Measurements from ENCODE around the gene FAM237A. TPM values are rescaled to one million over a fixed set of nuclear protein-coding genes. Genes with fewer than 3 reads are reported as not detected.
A peak's percentile ranks its signal among the peaks of the same experiment; 100 is the strongest.

Gene FAM237A
- not detected for total RNA-seq

GRCh38 chr2:206642075-206643025 lies at the start of gene FAM237A:
Gene FAM237A (plus strand): TSS chr2:206642487. CDS start chr2:206644237, 1,750 bp downstream.
- H3K4me3 Mint-ChIP-seq, result no peak within 1 kb of the TSS
- H3K4me1 Mint-ChIP-seq, result no peaks in the 10 kb centered on the region
- ChIA-PET CTCF (no interaction called here), POLR2A (no interaction called here)
- peaks cover 13% of the 10 kb centered on the region for H3K27me3 Mint-ChIP-seq
- H3K27ac Mint-ChIP-seq, result no peak within 1 kb of the TSS
- peak; percentile 55 for DNase-seq
- no peaks in the 10 kb centered on the region for H3K9me3 Mint-ChIP-seq
- H3K36me3 Mint-ChIP-seq (ENCODE audit: low read depth), result no peaks in the 10 kb centered on the region

GRCh38 chr2:206597717-206598218 lies 44.5 kb upstream of the FAM237A start:
- H3K27me3 Mint-ChIP-seq, result peaks cover 2% of the 10 kb centered on the region
- CTCF ChIA-PET, result interaction anchor here (0.6 kb wide), 1 partner anchor 21 kb away, joined by 4 read pairs; no protein-coding TSS in a partner anchor
- H3K4me1 Mint-ChIP-seq, result no peaks in the 10 kb centered on the region

GRCh38 chr2:206603243-206603642 lies 39.0 kb upstream of the FAM237A start:
- DNase-seq, result no peak
- H3K27ac Mint-ChIP-seq, result no peak overlapping the region
- no peaks in the 10 kb centered on the region for H3K36me3 Mint-ChIP-seq (ENCODE audit: low read depth)
- H3K27me3 Mint-ChIP-seq, result peaks cover 2% of the 10 kb centered on the region
- H3K4me3 Mint-ChIP-seq, result no peak overlapping the region
- CTCF ChIA-PET, result no interaction called here
- no peaks in the 10 kb centered on the region for H3K9me3 Mint-ChIP-seq
- POLR2A ChIA-PET, result no interaction called here
- no peaks in the 10 kb centered on the region for H3K4me1 Mint-ChIP-seq

More at GRCh38 chr2:206597717-206598218, 44.5 kb upstream of the FAM237A start:
- no peak overlapping the region for H3K27ac Mint-ChIP-seq
- no peak for DNase-seq
- POLR2A ChIA-PET, result no interaction called here
- H3K36me3 Mint-ChIP-seq (ENCODE audit: low read depth), result no peaks in the 10 kb centered on the region
- no peaks in the 10 kb centered on the region for H3K9me3 Mint-ChIP-seq
- H3K4me3 Mint-ChIP-seq, result no peak overlapping the region

- H3K36me3 Mint-ChIP-seq (ENCODE audit: low read depth), result no peaks in the 10 kb centered on the region
- no peak overlapping the region for H3K4me3 Mint-ChIP-seq
- H3K27me3 Mint-ChIP-seq, result no peaks in the 10 kb centered on the region
- ChIA-PET CTCF (no interaction called here), POLR2A (no interaction called here)
- peaks cover 5% of the 10 kb centered on the region for H3K4me1 Mint-ChIP-seq
- no peak overlapping the region for H3K27ac Mint-ChIP-seq
- DNase-seq, result no peak
- no peaks in the 10 kb centered on the region for H3K9me3 Mint-ChIP-seq
Observed at GRCh38 chr2:206610451-206610850, 31.8 kb upstream of the FAM237A start.

GRCh38 chr2:206611191-206611590 lies 31.1 kb upstream of the FAM237A start:
- Mint-ChIP-seq H3K27me3 (no peaks in the 10 kb centered on the region), H3K9me3 (no peaks in the 10 kb centered on the region), H3K4me3 (no peak overlapping the region), H3K4me1 (peaks cover 5% of the 10 kb centered on the region), H3K36me3 (ENCODE audit: low read depth) (no peaks in the 10 kb centered on the region), H3K27ac (no peak overlapping the region)
- ChIA-PET CTCF (no interaction called here), POLR2A (no interaction called here)
- DNase-seq, result no peak

GRCh38 chr2:206611736-206612135 lies 30.6 kb upstream of the FAM237A start:
- peaks cover 5% of the 10 kb centered on the region for H3K4me1 Mint-ChIP-seq
- no peaks in the 10 kb centered on the region for H3K36me3 Mint-ChIP-seq (ENCODE audit: low read depth)
- ChIA-PET POLR2A (no interaction called here), CTCF (no interaction called here)
- H3K27me3 Mint-ChIP-seq, result no peaks in the 10 kb centered on the region
- no peaks in the 10 kb centered on the region for H3K9me3 Mint-ChIP-seq
- no peak for DNase-seq
- no peak overlapping the region for H3K4me3 Mint-ChIP-seq
- no peak overlapping the region for H3K27ac Mint-ChIP-seq

- ChIA-PET CTCF (no interaction called here), POLR2A (no interaction called here)
- Mint-ChIP-seq H3K36me3 (ENCODE audit: low read depth) (no peaks in the 10 kb centered on the region), H3K27me3 (peaks cover 5% of the 10 kb centered on the region), H3K4me1 (no peaks in the 10 kb centered on the region), H3K4me3 (no peak overlapping the region), H3K9me3 (no peaks in the 10 kb centered on the region), H3K27ac (no peak overlapping the region)
- DNase-seq, result no peak
Observed at GRCh38 chr2:206614811-206615210, 27.5 kb upstream of the FAM237A start.

- H3K4me3 Mint-ChIP-seq, result no peak overlapping the region
- ChIA-PET POLR2A (no interaction called here), CTCF (no interaction called here)
- no peak overlapping the region for H3K27ac Mint-ChIP-seq
- no peaks in the 10 kb centered on the region for H3K36me3 Mint-ChIP-seq (ENCODE audit: low read depth)
- H3K27me3 Mint-ChIP-seq, result peaks cover 5% of the 10 kb centered on the region
- no peak for DNase-seq
- H3K4me1 Mint-ChIP-seq, result no peaks in the 10 kb centered on the region
- H3K9me3 Mint-ChIP-seq, result no peaks in the 10 kb centered on the region
Observed at GRCh38 chr2:206615417-206616089, 26.7 kb upstream of the FAM237A start.

- no peaks in the 10 kb centered on the region for H3K9me3 Mint-ChIP-seq
- H3K4me1 Mint-ChIP-seq, result no peaks in the 10 kb centered on the region
- CTCF ChIA-PET, result no interaction called here
- H3K4me3 Mint-ChIP-seq, result no peak overlapping the region
- no peak overlapping the region for H3K27ac Mint-ChIP-seq
- peaks cover 5% of the 10 kb centered on the region for H3K27me3 Mint-ChIP-seq
- no peak for DNase-seq
- POLR2A ChIA-PET, result no interaction called here
- H3K36me3 Mint-ChIP-seq (ENCODE audit: low read depth), result no peaks in the 10 kb centered on the region
Observed at GRCh38 chr2:206616151-206616550, 26.1 kb upstream of the FAM237A start.

GRCh38 chr2:206619011-206619410 lies 23.3 kb upstream of the FAM237A start:
- Mint-ChIP-seq H3K4me1 (no peaks in the 10 kb centered on the region), H3K9me3 (no peaks in the 10 kb centered on the region), H3K27ac (no peak overlapping the region), H3K27me3 (peaks cover 5% of the 10 kb centered on the region), H3K4me3 (no peak overlapping the region), H3K36me3 (ENCODE audit: low read depth) (no peaks in the 10 kb centered on the region)
- POLR2A ChIA-PET, result interaction anchor here (0.6 kb wide), 1 partner anchor 1363 kb away, joined by 4 read pairs; no protein-coding TSS in a partner anchor
- CTCF ChIA-PET, result interaction anchor here (0.7 to 1.1 kb wide), 2 partner anchors 22 to 34 kb away, joined by 3 to 4 read pairs; no protein-coding TSS in a partner anchor
- no peak for DNase-seq

GRCh38 chr2:206626108-206626507 lies 16.2 kb upstream of the FAM237A start:
- Mint-ChIP-seq H3K4me3 (no peak overlapping the region), H3K4me1 (no peaks in the 10 kb centered on the region), H3K27me3 (peaks cover 7% of the 10 kb centered on the region), H3K9me3 (no peaks in the 10 kb centered on the region), H3K27ac (no peak overlapping the region), H3K36me3 (ENCODE audit: low read depth) (no peaks in the 10 kb centered on the region)
- CTCF ChIA-PET, result no interaction called here
- DNase-seq, result no peak
- POLR2A ChIA-PET, result no interaction called here

- H3K27me3 Mint-ChIP-seq, result peaks cover 11% of the 10 kb centered on the region
- ChIA-PET CTCF (interaction anchor here (0.6 to 1.1 kb wide), 2 partner anchors 12 to 372 kb away, joined by 3 read pairs; no protein-coding TSS in a partner anchor), POLR2A (no interaction called here)
- no peaks in the 10 kb centered on the region for H3K9me3 Mint-ChIP-seq
- no peaks in the 10 kb centered on the region for H3K36me3 Mint-ChIP-seq (ENCODE audit: low read depth)
- DNase-seq, result no peak
- H3K4me3 Mint-ChIP-seq, result no peak overlapping the region
- H3K27ac Mint-ChIP-seq, result no peak overlapping the region
- no peaks in the 10 kb centered on the region for H3K4me1 Mint-ChIP-seq
Observed at GRCh38 chr2:206627632-206628031, 14.7 kb upstream of the FAM237A start.

- H3K4me1 Mint-ChIP-seq, result no peaks in the 10 kb centered on the region
- no peak for DNase-seq
- no peaks in the 10 kb centered on the region for H3K9me3 Mint-ChIP-seq
- ChIA-PET CTCF (no interaction called here), POLR2A (no interaction called here)
- H3K27ac Mint-ChIP-seq, result no peak overlapping the region
- peaks cover 19% of the 10 kb centered on the region for H3K27me3 Mint-ChIP-seq
- H3K4me3 Mint-ChIP-seq, result no peak overlapping the region
- H3K36me3 Mint-ChIP-seq (ENCODE audit: low read depth), result no peaks in the 10 kb centered on the region
Observed at GRCh38 chr2:206631340-206631739, 10.9 kb upstream of the FAM237A start.
